NCI-H460 (cell line): ENCODE results near the gene NUCKS1. TPM values are rescaled to one million over a fixed set of nuclear protein-coding genes. Genes with fewer than 3 reads are reported as not detected.

Experiments
- DNase-seq: peaks from one replicate; pipeline ENCODE4 v3.0.0-alpha.2; 2016; ENCODE audit warnings: low read depth; ENCODE audit errors: extremely low read depth
- polyA plus RNA-seq: library from polyadenylated mRNA; depleted of rRNA; stranded (reverse); fragments of >200 nt; gene quantifications from 2 replicates; pipeline ENCODE4 v1.2.3, GENCODE V29; 2014; cell fraction: nucleus; rRNA removed
- total RNA-seq: library from RNA; depleted of rRNA; stranded (reverse); fragments of >200 nt; shearing (Covaris generic); gene quantifications from 2 replicates; pipeline ENCODE4 v1.2.3, GENCODE V29; 2014; rRNA removed

Gene NUCKS1, protein sequence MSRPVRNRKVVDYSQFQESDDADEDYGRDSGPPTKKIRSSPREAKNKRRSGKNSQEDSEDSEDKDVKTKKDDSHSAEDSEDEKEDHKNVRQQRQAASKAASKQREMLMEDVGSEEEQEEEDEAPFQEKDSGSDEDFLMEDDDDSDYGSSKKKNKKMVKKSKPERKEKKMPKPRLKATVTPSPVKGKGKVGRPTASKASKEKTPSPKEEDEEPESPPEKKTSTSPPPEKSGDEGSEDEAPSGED
- total RNA-seq: 269 and 297 TPM in 2 replicates
- 97.1 and 152 TPM in 2 replicates for polyA plus RNA-seq

DNA sequence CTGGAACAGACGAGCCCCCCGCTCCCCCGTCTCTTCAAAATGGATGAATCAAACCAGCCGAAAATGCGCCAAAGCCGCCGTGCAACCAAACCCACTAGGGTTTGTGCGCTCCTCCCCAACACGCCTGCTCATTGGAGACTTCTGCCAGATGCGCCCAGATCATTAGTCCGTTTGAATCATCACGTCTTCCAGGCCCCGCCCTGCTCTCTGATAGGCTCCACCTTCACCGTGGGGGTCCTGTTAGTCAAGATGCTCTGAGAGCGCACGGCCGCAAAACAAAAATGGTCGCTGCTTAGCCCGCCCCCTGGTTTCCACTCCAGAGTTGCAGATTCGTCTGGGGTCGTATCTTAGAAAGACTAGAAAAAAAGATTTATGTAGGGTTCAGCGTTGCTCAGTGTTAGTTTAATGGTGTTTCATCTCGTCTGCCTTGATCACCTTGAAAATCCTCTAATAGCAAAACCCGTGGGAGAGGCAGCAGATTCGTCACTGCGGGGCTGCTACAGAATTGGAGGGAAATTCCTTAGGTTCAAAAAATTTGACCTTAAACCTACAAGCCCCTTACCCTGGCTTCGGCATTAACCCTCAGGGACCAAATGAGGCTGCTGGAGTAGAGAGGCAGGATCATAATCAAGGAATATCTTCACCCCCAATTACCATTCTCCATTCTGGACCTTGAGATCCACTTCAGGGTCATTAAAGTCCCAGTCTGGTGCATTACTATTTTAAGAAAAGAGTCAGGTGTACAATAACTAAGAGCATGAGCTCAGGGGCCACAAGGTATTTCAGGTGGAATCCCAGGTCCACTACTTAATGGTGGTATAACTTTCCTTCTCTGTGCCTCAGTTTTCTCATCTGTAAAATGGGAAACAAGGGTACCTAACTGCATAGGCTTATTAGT, at the start of gene NUCKS1:
TSS of gene NUCKS1 (minus strand) at position 45 of the 898 bp plus-strand sequence. CDS start 209 bp downstream, outside the sequence.
- peak; percentile 100 for DNase-seq

DNA sequence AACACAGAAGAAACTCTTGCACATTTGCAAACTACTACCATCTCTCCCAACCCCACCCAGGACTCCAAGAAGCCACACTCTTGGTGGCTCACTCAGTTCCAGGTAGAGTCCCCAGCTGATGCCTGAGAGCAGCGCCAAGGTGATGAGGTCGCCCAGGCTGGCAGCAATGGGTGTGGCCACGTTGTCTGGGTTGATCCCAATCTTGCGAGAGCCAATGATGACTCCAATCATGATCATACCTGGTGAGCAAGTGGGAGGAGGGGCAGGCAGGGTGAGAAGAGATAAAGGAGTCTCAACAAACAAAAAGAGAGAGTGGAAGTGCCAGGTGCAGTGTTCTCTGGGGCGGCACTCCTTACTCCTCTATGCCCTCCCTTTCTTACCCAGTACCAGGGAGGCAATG, 48.6 kb upstream of the NUCKS1 start:
- no peak for DNase-seq

DNA sequence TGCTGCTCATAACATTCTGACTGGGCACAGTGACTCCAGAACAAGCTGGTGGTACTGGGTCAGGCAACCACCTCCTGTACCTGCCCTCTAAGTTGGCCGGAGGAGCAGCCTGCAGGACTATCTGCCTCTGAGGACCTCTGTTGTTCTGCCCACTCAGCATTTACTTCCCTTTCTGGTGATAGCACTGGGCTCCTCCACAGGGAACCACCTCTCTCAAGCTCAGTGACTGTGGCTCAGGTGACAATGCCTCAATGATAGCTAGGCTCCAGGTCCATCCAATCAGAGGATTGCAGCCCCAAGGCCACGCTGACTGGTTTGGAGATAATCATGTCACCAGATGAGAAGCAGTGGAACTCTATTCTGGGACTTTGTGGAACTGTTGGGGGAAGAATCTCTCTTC, 47.2 kb upstream of the NUCKS1 start:
- no peak for DNase-seq

DNA sequence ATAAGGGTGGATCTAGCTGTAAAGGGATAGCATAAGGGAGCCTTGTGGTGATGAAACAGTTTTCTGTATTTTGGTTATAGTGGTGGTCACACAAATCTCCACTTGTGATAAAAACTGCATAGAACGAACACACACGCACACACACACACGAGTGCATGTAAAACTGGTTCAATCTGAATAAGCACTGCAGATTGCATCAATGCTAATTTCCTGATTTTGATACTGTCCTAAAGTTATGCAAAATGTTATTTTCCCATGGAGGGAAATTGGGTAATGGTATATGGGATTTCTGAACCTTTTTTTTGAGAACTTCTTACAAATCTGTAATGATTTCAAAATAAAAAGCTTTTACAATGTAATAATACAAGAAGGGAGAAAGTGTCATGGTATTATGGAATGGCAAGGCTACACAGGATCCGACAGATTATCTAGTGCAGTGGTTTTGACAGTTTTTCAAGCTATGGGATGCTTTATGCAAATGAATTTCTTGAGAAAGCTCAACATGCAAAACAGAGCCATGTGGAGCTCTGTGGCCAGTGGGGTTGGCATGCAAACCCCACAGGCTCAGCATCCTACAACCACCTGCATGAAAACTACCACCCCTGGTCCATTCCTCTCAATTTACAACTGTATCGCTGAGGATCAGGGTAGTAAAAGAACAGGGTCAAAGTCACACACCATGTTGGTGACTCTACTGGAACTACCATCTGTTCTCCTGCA, 44.2 kb upstream of the NUCKS1 start:
- DNase-seq: no peak

DNA sequence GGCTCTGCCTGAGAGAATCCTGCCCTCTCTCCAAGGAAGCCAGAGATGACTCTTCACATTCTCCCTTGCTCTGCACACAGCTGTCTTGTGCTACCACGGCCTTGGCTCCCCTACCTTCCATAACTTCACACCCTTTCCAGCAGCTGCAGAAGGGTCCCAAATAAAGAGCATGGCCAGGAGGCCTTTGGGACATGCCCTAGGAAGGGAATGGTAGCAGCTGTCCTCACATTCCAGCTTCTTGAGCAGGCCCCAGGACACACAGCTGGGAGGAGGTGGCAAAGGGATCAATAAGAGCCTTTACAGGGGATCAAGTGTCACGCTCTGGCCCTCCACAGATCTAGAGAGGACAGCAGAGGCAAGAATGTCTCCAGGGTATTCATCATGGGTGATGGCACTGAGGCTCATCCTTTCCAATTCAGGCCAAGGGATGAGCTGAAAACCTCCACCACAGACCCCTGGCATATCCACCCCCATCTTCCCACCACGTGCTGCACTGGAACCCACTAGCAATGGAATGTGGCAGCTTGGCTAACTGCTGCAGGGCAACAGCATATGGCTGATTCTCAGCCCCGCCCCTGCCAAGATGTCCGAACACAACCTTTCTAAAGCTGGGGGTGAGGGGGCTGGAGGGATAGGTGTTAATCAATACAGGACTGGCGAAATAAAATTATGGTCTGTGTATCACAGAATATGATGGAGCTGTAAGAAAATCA, 43.1 kb upstream of the NUCKS1 start:
- no peak for DNase-seq

DNA sequence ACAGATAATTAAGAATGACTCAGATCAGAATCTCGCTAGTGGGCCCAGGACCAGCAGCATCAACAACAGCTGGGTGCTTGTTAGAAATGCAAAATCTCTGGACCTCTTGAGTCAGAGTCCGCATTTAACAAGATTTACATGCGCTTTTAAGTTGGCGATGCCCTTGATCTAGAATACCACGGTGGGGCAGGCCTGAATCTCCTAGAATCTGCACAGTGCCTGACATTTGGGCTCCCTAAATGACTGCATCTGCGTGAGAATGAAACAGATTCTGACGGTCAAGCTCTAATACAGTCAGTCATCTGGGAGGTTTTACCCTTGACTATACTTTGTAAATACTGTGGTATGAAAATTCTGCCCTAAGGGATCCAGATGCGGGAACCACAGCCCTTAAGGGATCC, 42.5 kb upstream of the NUCKS1 start:
- no peak for DNase-seq

DNA sequence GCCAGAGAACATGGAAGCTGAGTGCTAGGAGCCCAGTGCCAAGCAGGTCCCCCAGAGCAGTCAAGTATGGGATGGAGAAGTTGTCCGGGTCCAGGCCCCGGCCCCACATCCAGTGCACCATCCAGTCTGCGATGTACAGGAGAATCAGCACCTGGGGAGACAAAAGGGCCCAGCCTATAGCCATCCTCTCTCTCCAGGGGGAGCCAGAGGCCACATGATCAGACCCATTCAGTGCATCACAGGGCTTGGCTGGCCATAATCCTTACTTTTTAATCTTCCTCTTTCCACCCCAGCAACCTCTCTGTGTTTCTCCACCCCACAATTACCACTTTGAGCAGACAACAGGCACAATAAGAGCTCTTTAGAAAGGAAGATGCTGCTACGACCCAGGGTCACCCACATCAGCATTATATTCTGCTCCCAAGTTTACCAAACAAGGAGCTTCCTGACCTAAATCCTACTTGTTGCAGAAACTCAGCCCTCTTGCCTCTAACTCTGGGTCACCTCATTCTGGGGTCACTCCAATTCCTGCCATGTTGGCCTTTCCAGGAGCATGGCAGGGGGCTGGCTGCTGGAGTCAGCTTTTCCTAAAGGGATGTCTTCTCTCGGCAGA, 41.7 kb upstream of the NUCKS1 start:
- DNase-seq: peak; percentile 74

DNA sequence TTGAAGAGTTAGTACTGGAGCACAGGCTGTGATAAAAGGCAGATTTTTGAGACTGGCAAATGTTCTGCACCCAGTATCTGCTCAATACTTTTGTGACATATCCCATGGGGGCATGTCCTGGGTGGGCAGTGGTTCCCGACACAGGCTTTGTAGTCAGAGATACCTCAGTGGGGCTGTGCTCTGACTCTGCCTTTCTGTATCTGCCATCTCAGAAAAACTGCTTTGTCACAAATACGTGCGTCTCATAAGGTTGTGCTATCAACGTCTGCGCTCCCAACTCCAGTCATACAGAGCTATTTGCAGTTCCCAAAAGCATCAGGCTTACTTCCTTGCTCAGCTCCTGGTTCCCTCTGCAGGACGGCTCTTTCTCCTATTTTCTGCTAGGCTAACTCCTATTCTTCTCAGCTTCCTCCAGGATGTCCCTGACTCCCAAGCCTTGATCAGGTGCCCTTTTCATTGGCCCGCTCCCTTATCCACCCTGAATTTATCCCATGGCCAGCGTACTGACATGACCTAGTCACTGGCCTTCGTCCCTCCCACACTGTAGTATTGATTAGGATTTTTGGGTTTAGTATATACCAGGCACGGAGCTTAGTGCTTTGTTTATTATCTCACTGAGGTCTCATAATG, 37.4 kb upstream of the NUCKS1 start:
- DNase-seq: no peak

DNA sequence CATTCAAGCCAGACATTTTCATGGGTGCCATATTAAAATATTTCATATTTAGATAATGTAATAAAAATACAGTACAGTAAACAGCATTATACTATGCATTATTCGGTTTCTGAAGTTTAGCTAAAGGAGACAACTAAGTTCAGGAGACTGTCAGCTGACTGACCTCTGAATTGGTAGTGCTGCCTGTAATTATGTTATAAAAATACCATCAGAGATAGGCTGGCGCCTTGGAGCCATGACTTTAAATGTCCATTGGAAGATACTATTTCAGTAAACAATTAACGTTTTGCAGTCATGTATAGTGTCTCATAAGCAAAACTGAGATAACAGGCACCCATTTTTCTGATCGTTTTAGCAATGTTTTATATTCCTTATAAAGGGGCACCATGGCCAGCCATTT, 36.6 kb upstream of the NUCKS1 start:
- no peak for DNase-seq

DNA sequence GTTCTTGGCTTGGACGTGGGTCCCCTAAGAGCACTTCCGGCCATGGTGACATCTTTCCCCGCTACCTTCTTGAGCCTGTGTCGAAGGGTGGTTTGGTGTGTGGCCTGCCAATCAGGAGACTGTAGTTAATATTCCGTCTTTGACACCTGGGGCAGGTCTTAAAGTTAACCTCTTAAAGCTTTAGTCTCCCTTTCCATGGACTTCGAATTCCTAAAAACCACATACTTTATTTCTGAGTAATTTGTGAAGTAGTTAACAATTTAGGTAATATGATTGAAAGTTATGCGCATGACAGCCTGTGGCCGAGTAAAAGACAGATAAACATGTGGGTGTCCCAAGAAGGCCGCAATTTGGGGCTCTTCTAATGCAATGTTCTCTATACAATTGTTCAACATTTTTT, 35.5 kb upstream of the NUCKS1 start:
- no peak for DNase-seq

DNA sequence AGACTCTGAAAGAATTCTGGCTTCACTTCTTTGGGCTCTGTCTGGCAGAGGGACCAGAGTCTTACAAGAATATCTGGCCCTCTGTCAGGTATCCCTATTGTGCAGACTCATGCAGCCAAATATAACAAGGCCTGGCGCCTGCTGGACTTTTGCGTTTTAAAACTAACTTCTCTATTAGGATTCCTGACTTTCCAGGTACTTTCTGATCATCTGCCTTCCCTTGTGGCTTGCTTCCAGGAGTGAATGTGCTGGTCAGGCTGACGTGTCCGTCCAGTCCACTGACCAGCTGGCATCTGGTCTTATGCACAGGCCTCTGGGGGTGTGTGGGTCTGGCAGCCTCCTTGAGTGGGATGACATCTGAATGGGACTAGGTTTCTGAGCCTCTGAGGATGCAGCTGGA, 33.9 kb upstream of the NUCKS1 start:
- no peak for DNase-seq

DNA sequence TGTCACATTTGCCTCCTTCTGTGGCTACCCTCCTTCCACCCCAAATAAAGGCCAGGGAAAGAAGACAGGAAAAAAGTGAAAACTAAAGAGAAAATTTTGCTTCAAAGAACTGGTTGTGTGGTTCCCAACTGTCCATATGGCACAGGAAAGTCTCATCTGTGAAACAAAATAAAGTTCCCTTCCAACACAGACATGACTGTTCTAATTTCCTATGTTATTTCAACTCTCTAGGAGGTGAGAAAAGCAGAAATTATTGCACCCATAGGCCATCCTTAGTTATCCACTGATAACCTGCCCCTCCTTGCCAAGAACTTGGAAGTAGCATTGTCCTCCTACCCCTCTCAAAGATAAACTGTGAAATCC, 33.4 kb upstream of the NUCKS1 start:
- no peak for DNase-seq

DNA sequence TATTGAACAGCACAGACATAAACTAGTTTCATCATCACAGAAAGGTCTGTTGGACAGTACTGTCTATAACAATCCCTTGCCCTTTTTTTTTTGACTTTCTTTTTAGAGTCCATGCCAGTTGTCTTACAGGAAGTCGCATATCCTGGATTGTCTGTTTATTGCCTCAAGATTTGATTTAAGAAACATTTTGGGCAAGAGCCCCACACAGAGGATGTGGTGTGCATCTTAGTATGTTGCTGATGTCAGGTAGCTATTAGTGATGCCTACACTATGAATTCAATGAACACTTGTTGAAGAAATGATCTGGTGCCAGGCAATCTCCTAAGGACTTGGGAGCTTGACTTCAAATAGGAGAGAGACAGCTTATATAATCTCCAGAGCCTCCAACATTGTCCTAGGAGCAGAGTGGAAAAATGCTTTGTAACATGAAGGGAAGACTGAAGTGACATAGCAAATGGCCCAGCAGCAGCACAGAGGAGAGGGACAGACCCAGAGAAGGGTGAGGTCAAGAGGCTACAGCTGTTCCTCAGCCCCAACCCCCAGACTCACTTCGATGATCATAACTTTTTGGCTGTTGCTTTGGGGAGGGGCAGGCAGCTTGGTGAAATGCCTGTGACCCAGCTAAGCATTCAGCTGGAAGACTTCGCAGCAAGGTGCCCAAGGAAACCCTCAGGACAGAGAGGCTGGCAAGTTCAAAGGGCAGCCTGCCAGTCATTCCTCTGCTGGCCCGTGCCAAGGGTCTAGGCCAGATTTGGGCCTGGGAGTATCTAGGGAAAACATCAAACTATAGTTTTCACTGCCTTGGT, 32.8 kb upstream of the NUCKS1 start:
- DNase-seq: no peak

DNA sequence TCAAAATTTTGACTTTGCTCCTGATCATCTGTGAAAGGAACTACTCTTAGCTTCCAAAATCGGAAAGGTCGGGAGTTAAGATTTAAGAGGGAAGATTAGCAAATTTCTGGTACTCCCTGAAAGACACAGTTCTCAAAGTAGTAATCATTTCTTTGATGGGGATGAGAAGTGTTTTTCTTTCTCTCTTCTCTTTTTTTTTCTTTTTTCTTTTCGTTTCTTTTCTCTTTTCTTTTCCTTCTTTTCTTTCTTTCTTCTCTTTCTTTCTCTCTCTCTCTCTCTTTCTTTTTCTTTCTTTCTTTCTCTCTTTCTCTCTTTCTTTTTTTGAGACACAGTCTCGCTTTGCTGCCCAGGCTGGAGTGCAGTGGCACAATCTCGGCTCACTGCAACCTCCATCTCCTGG, 30.4 kb upstream of the NUCKS1 start:
- no peak for DNase-seq

DNA sequence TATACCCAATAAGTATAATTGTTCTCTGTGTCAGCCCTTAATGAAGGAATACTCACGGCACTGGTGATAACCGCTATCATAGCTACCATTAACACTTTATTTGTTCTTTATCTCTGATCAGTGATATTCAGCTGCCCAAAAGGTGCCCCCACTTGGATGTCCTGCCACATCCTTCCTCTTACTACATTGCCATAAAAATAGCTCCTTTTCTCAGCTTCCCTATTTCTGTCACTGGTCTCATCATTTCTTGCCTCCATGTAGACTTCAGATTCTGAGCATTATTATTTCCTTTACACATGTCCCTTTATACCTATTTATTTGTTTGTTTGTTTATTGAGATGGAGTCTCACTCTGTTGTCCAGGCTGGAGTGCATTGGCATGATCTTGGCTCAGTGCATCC, 28.0 kb upstream of the NUCKS1 start:
- DNase-seq: no peak

DNA sequence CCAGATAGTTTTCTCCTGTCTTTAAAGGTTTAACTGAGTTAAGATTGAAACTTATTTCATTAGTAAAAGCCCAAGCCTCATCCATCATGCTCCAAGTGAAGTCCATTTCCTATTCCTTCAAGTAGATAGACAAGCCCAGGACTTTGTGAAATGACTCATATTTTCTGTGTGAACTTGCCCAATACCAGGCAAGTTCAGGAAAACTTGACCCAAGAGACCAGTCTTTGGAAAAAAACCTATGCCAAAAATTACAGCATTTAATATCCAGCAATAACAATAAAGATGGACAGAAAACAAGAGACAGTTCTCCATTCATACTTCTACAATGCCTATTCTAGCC, 25.7 kb upstream of the NUCKS1 start:
- DNase-seq: no peak

DNA sequence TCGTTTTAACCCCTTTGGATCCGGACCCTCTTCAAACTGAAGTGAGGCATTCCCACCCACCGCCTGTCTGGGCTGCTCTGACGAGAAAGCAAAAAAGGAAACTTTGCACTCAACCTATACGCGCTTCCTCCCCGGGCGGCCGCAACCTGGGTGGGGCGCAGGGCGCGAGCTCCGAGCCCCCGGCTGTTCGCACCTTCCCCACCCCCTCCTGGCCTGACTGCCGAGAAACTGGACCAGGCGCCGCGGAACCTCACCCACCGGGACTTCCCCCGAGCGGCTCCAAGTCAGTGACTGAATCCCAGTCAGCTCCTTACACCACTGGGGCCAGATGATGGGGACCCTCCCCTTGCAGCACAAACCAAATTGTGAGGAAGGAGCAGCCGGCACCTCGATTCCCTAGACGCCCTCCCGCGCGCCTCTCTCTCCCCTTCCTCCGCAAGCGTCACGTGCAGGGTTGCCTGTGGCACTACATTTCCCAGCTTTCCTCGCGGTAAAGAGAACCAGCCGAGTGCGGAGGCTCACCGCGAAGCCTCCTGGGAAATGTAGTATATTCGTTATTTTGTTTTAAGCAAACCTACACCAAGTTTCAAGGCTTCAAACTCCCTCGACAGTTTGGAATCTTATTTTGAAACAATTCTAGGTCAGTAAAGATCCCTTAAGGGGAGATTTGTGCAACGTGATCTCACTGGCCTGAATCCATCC, 25.2 kb upstream of the NUCKS1 start, which contains the start of gene RAB29:
TSS of gene RAB29 (minus strand) at position 468 of the 702 bp plus-strand sequence. CDS start 526 bp downstream, outside the sequence.
- peak; percentile 79 for DNase-seq
